GM21529 (cell line): ENCODE results near the gene C19orf25.

Experiments used
- ATAC-seq: cut with Tn5 transposase; IDR thresholded peaks from one replicate; pipeline ENCODE4 v1.9.1; 2021; ENCODE audit not compliant: unreplicated experiment

The C19orf25 gene

DNA sequence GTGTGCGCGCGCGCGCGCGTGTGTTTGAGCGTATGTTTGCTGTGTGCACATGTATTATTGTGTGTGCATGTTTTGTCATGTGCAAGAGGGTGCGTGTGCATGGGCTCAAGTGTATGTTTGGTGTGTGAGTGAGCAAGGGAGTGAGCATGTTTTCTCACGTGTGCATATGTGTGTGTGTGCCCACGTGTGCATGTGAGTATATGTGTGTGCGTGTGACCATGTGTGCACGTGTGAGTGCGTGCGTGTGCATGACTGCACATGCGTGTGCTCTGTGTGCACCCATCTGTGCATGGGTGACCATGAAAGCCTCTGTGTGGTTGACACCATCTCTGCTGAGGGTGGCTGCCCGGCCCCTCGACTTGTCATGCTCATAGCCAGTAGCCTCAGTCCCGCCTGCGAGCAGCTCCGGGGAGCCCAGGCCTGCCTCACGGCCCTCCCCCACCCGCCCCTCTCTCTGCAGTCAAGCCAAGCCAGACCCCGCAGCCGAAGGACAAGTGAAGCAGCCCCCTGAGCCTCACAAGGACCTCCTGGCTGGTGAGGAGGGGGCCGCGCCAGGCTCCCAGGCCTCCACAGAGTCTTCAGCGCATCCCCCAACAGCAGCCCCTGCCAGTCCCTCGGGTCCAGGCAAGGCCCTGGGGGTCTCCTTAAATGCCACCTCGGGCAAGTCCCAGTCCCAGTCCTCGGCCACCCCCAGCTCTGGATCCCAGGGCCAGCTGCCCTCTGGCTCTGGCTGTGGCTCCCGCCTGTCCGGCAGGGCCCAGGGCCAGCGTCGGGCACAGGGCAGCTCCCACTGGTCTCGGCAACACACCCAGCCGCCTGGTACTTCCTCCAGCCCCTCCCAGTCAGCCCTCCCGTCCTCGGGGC, 17.9 kb upstream of the C19orf25 start:
- no peak for ATAC-seq

DNA sequence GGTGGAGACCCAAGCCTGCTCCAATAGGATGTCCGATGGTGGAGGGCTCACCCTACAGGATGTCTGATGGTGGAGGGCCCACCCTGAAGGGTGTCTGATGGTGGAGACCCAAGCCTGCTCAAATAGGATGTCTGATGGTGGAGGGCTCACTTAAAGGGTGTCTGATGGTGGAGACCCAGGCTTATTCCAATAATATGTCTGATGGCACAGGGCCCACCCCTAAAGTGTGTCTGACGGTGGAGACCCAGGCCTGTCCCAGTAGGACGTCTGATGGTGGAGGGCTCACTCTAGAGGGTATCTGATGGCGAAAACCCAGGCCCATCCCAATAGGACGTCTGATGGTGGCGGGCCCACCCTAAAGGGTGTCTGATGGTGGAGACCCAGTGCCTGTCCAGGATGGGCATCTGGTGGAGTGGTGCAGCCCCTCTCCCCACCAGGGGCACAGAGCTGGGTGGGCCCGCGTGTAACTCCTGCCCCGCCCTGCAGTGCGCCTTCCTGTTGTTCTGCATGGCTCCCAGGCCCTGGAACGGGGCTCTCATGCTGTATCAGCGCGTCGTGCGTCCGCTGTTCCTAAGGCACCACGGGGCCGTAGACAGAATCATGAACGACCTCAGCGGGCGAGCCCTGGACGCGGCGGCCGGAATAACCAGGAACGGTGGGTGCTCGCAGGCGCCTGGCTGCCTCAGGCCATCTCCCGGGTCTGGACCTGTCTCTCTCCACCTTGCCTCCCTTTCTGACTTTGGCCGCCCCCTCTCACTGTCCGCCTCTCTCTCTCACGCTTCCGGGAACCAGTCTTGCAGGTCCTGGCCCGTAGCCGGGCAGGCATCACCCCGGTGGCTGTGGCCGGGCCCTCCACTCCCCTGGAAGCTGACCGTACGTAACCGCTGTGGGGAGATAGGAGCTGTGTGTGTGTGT, 17.0 kb upstream of the C19orf25 start:
- no peak for ATAC-seq

DNA sequence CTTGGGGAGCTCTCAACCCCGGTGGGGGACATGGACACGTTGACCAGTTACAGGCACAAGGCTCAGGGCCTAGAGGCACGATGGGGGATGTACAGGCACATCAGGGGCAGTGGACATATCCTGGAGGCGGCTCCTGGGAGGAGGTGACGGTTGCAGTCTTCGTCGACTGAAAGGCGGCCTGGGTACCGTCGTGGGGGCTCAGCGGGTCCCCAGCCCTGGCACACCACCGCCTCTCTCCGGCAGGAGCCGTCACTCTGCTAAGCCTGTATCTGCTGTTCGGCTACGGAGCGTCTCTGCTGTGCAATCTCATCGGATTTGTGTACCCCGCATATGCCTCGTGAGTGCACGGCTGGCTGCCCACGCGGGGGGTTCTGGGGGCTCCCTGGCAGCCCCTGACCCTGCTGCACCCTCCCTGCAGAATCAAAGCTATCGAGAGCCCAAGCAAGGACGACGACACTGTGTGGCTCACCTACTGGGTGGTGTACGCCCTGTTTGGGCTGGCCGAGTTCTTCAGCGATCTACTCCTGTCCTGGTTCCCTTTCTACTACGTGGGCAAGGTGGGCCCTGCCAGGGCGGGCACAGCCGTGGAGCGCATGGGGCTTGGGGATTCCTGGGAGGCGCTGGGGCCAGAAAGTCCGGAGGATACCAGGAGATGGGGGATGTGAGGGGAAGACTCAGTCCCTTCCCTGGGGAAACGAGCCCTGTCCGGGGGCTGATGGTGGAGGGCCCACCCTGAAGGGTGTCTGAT, 16.2 kb upstream of the C19orf25 start:
- no peak for ATAC-seq

DNA sequence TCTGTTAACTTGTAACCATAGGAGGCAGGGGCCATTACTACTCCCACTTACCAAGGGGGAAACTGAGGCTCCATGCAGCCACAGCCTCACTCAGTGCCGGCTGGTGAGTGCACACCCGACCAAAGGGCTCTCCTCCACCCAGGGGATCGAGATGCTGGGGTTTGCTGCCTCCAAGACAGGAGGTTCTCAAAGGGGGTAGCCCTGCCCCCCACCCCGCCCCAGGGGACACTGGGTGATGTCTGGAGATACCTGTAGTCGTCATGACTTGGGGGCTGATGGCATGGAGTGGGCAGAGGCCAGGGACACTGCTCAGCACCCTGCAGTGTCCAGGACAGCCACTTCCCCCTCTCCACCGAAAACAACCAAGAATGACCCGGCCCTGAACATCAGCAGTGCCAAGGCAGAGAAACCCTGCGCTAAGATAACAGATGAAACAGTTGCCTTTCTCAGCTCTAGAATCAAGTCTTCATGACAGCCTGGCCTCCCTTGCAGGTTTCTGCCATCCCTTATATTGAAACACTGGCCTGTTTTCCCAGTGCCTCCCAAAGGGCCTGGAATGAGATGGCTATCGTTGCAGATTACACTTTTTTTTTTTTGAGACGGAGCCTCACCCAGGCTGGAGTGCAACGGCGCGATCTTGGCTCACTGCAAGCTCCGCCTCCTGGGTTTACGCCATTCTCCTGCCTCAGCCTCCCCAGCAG, 15.2 kb upstream of the C19orf25 start:
- ATAC-seq, result no peak

DNA sequence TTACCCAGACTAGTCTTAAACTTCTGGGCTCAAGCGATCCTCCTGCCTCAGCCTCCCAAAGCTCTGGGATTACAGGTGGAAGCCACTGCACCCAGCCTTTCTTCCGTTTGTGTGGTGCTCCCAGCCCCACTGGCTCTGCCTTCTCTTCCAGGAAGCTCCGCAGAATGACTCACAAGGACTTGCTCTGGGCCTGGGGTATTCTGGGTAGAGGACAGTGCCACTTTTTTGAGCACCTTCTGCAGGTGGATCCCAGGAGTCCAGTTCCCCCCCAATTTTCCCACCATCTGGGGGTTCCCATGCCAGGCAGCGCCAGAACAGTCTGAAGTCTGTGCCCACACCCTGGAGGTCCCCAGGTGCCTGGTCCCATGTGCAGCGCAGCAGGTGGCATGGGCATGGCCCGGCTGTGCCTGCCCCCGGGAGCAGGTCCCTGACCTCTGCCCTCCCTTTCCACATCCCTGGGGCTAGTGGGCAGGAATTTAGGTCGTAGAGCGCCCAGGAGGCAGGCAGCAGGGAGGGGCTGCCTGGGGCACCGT, 13.5 kb upstream of the C19orf25 start:
- ATAC-seq, result no peak

DNA sequence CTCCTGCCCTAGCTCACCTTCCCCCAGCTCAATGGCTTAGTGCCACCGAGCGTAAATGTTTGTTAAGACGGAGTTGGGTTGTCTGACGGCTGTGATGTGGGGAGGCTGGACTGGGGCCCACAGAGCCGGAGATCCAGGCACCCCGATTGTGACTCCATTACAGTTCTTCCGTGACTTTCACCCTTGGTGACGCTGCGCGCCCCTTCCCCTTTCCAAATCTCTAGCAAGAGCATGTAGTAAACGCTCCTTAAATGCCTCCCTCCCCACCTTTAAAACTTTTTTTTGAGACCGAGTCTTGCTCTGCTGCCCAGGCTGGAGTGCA, 12.8 kb upstream of the C19orf25 start:
- ATAC-seq, result no peak

DNA sequence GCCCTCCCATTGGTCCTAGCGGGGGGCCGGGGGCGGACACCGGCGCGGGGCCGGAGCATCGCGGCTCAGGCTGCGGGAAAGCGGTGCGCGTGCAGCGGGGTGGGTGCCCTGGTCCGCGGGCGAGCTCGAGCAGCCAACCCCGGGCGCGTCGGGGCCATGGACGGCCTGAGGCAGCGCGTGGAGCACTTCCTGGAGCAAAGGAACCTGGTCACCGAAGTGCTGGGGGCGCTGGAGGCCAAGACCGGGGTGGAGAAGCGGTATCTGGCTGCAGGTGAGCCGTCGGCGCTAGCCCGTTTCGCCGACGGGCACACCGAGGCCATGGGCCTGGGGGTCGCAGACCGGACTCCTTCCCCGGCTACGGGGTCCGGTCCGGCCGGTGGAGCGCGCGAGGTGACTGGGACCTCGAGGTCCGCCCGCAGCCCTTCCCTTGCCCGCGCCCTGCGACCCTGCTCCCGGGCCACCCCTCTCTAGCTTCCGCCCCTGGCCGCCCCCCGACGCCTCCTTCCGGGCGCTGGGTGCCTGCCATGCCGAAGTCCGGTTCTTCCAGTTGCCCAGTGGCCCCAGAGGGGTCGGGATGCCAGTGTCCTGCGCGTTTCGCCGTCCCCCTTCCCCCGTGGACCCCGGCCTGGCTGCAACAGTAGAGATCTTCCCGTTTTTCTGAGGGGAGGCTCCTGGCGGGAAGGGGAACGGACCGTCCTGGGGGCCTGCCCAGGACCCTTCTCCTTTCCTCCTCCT, 12.3 kb upstream of the C19orf25 start, which contains the start of gene REEP6:
Gene REEP6 (plus strand): TSS at position 68 of the 735 bp plus-strand sequence. CDS start 89 bp downstream, at position 157.
- no peak for ATAC-seq

DNA sequence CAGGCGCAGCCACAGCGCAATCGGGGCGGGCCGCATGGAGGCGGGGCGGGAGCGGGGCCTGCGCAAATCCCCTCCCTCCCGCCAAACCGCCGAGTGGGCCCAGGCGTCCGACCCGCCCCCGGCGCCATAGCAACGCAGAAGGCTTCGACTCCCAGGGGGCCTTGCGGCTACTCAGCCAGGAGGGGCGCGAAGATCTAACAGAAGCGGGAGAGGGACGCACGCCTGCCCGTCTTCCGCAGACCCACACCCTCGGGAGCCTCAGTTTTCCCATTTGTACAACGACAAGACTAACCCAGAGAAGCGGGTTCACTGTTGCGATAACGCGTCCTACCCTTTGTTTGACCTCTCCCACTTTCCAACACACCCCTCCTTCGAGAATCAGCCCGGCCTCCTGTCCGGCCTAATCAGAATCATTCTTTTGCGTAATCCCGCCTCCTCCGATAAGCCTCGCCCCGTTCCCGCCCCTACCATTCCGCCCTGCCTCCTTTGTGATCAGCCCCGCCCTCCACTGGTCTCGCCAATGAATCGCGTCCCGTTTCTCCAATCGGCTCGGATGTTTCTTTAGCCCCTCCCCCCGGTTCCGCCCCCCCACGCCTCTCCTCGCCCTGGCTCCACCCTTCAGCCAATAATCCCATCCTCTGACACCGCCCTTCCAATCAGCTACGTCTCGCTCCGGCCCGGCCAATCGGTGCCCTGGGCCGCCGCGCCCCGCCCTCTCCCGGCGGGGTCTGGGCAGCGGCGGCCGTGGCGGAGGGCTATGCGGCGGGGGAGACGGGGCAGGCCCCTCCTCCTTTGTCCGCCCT, 11.5 kb upstream of the C19orf25 start, which contains the start of gene PCSK4:
Gene PCSK4 (minus strand): TSS at position 40 of the 803 bp plus-strand sequence. CDS start 4 bp downstream, at position 36.
- peak; percentile 76 for ATAC-seq

DNA sequence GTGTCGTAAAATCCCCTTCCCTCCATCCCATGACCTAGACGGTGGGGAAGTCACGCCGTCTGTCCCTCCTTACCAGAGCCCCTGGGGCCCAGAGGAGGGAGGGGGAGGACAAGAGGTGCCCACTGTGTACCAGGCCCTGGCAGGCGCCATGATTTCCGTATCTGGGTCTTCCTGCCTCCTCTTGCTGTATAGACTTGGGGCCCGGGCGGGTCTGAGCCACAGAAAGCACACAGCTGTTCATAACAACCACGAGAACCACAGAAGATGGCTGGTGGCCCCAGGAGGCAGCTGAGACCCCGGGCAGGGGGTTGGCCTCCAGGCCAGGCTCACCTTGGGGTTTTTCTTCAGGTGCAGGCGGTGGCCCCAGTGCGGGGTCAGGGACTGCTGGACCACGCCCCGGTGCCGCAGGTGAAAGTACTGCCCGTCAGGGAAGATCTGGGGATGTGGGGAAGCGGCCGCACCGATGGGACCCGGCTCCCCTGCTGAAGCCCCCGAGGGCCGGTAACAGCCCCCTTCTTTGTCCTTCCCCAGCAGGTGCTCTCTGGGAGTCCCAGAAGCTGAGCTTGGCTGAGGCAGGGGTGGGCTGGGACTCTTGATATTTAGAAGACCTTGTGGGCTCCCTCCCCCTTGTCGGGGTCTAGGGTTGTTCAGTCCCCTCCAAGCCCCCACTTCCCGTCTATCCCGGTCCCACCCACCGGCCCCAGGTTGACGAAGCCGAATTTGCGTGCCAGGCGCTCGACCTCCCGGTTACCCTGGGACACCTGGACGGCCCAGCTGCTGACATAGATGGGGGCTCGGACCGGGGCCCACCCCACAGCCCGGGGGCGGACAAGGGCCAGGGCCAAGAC, 10.7 kb upstream of the C19orf25 start:
- ATAC-seq, result no peak

DNA sequence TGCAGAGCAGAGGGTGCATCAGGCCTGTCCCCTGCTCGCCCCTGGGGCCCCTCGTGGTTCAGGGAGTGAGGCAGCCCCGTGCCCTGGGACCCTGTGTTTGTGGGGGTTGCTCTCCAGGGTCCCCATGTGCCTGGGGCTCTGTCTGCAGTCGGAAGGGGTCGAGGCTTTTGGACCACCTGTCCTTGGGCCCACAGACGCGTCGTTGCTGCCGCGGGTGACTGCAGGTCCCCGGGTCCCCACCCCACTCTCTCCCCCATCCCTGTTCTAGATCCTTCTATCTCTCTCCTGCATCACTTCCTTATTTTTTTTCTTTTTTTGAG, 9.2 kb upstream of the C19orf25 start:
- no peak for ATAC-seq

DNA sequence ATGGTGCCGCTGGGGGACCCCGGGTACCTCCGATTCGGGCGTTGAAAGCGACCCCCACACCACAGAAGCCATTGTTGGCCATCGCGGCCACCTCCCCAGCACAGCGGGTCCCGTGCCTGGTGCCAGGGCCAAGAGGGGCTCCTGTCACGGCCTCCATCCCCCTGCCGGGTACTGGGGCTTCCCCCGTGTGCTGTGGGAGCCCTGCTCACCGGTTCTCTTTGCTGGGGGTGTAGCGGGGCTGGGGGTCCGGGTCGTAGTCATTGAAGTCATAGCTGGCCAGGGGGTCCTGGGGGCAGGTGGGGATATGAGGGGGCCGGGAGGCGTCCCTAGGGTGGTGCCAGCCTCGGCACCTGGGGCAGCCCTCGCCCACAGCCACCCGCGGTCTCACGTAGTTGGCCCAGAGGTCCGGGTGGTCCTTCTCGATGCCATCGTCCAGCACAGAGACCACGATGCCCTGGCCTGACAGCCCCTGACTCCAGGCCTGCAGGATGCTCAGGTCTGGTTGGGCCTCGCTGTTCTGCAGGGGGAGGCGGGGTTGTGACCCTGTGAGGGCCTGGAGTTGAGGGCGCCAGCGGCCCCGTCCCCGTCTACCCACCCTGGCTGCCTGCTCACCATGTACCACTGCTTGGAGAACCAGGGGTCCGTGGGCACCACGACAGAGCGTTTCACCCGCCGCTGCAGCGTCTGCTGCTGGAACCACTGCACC, 8.7 kb upstream of the C19orf25 start:
- ATAC-seq, result no peak

DNA sequence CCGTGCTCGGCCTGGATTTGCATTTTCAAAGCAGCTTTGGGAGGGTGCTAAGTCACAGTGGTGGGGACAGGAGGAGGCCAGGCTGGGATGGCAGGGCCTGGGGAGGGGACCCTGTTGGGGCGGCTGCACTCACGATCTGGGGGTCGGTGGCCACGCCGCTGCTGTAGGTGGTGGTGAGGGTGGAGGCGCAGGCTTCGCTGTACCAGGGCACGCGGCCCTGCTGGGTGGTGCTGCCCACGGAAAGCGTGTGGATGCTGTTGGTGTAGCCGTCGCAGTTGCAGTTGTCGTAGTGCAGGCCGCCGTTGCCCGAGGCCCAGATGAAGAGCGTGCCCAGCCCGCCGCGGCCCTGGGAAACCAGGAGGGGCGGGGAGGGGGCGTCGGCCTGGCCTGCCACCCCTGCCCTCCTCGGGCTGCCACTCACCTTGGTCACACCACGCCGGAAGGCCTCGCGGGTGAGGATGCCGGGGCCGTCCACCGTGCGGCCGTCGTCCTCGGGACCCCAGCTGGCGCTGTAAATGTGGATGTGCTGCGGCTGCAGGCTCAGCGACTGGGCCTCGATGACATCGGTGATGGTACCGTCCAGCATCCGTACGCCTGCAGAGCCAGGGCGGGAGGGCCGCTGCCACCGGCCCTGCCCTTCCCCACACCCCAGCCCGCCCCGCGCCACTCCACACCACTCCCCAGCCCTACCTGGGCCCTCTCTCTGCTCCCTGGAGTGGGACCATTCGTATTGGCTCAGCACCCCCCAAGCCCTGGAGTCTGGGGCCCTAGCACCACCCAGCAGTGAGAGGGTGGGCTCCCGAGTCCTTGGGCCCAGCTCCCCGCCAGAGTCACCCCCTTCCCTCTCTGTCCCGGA, 7.9 kb upstream of the C19orf25 start:
- no peak for ATAC-seq

DNA sequence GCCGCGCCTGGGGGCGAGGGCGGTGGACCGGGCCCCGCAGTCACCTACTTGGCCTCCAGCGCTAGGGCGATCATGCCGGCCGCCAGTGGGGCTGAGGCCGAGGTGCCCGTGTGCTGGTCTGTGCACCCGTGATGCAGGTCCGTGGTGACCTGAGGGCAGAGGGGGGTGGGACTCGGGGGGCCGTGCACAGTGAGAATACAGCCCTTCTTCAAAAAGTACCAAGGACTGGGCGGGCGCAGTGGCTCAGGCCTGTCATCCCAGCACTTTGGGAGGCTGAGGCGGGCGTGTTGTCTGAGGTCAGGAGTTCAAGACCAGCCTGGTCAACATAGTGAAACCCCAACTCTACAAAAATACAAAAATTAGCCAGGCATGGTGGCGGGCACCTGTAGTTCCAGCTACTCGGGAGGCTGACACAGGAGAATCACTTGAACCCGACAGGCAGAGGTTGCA, 5.0 kb upstream of the C19orf25 start:
- ATAC-seq, result no peak

DNA sequence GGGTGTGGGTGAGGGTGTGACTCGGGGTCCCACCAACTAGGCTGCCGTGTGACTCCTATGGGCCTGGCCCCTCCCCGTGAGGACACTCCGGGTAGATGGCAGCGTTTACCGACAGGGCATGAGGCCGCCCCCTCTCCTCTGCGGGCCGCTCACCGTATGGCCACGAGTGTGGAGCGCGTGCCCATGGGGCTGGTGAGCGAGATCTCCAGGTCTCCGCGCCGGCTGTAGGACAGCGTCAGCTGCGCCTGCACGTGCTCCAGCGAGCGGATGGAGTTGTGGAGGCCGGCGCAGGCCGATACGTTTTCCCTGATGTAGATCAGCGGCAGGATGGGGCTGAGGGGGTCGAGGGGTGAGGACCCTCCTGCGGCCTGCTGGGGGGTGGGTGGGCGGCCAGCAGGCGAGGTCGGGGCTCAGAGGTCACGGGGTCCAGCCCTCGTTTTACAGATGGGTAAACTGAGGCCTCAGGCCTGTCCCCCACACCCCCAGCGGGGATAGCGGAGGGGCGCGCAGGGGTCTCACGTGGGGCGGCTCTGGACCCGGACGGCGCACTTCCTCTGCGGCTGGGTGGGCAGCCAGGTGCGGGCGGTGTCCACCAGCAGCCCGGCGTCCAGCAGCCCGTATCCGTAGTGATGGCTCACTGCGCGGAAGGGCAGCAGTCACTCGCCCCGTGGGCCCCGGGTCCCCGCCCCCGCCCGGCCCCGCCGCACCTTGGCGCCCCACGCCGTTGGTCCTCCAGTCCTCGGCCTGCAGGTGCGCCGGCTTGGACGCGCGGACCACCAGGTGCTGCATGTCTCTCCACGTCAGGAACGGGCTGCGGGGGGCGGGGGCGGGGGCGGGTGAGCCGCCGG, 4.3 kb upstream of the C19orf25 start:
- no peak for ATAC-seq

DNA sequence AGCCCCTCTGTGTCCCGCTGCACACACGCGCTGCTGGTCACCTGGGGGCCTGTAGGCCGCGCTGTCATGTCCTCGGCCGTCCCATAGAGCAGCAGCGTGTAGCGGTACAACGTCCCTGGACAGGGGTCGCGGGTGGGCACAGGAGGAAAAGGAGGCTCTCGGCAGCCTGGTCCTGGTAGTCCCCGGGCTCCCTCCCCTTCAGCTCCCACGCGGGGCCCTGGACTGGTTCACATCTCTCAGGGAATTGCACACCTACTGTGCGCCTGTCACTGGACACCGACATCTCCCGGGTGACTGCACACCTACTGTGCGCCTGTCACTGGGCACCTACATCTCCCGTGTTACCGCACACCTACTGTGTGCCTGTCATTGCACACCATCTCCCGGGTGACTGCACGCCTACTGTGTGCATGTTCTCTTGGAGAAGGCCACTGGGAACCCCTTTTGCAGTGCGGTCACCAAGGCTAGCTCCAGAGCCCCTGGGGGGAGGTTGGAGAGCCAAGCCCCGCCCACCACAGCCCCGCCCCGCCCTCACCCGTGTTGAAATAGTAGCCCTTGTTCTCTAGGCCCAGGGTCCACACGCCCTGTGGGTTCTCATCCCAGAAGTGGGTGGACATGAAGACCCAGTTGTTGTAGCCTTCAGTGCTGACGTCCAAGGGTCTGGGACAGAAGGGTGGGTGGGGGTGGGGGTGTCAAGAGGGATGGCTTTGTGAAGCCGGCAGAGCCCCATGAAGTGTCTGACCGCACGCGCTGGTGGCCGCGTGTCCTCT, 3.5 kb upstream of the C19orf25 start:
- ATAC-seq, result no peak
